ENCODE measurements around the gene MARCOL.
"Not testable (repeated sequence)": the region's sequence is repeated elsewhere in the genome, so short reads cannot be mapped to it uniquely, and the experiment has no call there.

MARCOL gene

DNA sequence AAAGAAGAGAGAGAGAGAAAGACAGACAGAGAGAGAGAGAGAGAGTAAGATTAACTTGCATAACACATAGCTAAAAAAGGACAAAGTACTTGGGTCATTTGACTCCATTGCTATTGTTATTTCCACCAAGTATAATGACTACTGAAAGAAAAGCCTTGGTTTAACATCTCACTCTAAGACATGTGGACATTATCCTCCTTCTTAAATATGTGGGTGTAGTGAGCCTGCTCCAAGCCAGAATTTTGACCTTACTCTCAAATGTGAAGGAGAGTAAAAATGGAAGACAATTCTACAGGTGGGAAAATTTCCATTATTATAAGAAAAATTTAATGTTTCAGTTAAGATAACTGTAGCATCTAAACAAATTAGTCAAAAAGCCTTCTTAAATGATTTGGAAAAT is 8.5 kb upstream of the MARCOL start:
- Mint-ChIP-seq H3K9me3 (no peaks in the 10 kb centered on the region), H3K4me1 (ENCODE audit: low read depth) (no peaks in the 10 kb centered on the region), H3K36me3 (ENCODE audit: low read depth) (no peaks in the 10 kb centered on the region), H3K27ac (no peak overlapping the region), H3K4me3 (no peak overlapping the region), H3K27me3 (peaks cover 19% of the 10 kb centered on the region)
- DNase-seq: no peak

DNA sequence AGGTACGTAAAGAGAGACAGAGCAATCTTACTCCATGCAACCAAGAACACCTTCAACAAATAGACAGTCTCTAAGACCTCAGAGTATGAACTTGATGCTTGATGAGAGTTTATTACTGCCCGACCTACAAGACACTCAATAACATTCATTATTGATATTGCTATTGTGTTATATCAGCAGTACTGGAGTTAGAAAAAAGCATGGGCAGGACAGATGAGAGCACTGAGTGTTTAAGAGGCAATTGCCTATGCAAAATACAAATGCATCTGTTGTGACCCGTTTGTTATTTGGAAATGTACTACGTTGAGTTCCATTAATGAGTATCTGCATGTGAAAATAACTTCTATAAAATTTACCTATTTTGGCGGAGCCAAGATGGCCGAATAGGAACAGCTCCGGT is 8.1 kb upstream of the MARCOL start:
- H3K36me3 Mint-ChIP-seq (ENCODE audit: low read depth): no peaks in the 10 kb centered on the region
- no peaks in the 10 kb centered on the region for H3K9me3 Mint-ChIP-seq
- peaks cover 17% of the 10 kb centered on the region for H3K27me3 Mint-ChIP-seq
- no peak overlapping the region for H3K4me3 Mint-ChIP-seq
- no peak overlapping the region for H3K27ac Mint-ChIP-seq
- H3K4me1 Mint-ChIP-seq (ENCODE audit: low read depth): no peaks in the 10 kb centered on the region
- DNase-seq: no peak

DNA sequence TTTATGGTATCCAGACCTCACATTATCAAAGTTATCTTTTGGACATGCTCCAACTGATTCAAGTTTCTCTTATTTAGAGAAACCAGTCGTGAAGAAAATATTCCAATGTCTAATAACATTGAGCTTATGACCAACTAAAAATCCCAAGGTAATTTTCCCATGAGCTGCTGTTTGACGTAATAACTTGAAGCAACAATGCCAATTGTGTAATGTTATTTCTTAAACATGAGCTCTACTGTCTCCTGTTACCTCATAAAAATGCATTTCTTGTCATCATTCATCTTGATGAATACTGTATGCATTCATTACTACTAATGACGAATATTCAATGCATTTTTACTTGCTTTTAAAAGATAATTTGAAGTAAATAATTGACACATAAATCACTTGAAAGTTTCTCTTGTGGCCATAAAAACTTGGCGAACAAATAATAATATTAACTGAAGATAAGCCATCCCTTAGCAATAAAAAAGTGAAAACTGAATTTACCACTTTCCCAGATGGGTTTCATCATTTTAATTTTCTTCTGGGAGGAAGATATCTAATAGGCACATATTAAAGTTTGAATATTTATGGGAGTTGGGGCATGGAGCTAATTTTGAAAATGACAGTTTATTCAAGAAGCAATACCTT is 424 bp upstream of the MARCOL start:
- H3K4me3 Mint-ChIP-seq: no peak overlapping the region
- no peak for DNase-seq
- H3K9me3 Mint-ChIP-seq: no peaks in the 10 kb centered on the region
- no peak overlapping the region for H3K27ac Mint-ChIP-seq
- no peaks in the 10 kb centered on the region for H3K4me1 Mint-ChIP-seq (ENCODE audit: low read depth)
- no peaks in the 10 kb centered on the region for H3K36me3 Mint-ChIP-seq (ENCODE audit: low read depth)
- H3K27me3 Mint-ChIP-seq: no peaks in the 10 kb centered on the region

DNA sequence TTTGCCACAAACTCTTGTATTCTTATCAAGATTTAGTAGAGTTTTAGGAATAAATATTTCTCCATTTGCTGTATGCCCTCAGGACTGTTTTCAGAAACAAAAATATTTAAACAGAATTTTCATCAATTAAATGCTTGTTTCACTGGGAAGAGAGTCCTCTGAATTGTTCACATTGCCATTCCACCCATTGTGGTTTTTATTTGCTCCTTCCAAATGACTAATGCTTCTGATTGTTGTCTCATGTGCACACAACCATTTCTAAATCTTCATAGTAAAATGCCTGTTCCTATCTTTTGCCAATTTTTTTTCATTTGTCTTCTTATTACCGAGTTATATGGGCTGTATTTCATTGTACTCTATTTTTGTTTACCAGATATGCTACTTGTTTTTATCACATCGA is 10.6 kb downstream of the MARCOL start:
- no peak for DNase-seq
- Mint-ChIP-seq H3K9me3 (peaks cover 1% of the 10 kb centered on the region), H3K36me3 (ENCODE audit: low read depth) (no peaks in the 10 kb centered on the region), H3K27me3 (peaks cover 4% of the 10 kb centered on the region), H3K4me1 (ENCODE audit: low read depth) (no peaks in the 10 kb centered on the region), H3K27ac (no peak overlapping the region), H3K4me3 (no peak overlapping the region)

DNA sequence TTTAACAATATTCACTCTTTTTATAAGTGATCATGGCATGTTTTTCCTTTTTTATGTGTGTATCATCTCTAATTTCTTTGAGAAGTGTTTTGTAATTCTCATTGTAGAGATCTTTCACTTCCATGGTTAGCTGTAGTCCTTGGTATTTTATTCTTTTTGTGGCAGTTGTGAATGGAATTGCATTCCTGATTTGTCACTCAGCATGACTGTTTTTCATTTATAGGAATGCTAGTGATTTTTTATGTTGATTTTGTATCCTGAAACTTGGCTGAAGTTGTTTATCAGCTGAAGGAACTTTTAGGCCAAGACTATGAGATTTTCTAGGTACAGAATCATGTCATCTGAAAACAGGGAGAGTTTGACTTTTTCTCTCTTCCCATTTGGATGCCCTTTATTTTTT is 17.1 kb downstream of the MARCOL start:
- peaks cover 12% of the 10 kb centered on the region for H3K9me3 Mint-ChIP-seq
- no peaks in the 10 kb centered on the region for H3K36me3 Mint-ChIP-seq (ENCODE audit: low read depth)
- H3K27me3 Mint-ChIP-seq: no peaks in the 10 kb centered on the region
- no peak overlapping the region for H3K4me3 Mint-ChIP-seq
- H3K4me1 Mint-ChIP-seq (ENCODE audit: low read depth): no peaks in the 10 kb centered on the region
- DNase-seq: no peak
- H3K27ac Mint-ChIP-seq: no peak overlapping the region

DNA sequence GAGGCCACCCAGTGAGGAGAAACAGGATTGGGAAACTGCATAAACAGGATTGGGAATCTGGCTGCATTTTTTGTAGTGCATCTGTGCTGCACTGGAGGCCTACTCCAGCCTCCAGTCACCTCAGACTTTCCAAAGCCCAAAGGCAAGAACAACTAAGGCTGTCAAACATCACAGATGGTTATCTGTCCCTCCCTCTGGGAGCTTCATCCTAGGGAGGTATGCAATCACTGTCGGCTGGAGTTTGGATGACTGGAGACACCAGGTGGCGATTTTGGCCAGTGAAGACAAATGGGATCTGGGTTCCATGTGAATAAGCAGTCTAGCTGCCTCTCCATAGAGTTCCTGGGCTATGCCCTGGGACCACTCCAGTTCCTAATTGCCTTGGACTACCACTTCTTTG is 21.0 kb downstream of the MARCOL start:
- H3K27ac Mint-ChIP-seq: no peak overlapping the region
- no peak overlapping the region for H3K4me3 Mint-ChIP-seq
- DNase-seq: no peak
- peaks cover 14% of the 10 kb centered on the region for H3K9me3 Mint-ChIP-seq
- no peaks in the 10 kb centered on the region for H3K36me3 Mint-ChIP-seq (ENCODE audit: low read depth)
- H3K4me1 Mint-ChIP-seq (ENCODE audit: low read depth): no peaks in the 10 kb centered on the region
- peaks cover 8% of the 10 kb centered on the region for H3K27me3 Mint-ChIP-seq

DNA sequence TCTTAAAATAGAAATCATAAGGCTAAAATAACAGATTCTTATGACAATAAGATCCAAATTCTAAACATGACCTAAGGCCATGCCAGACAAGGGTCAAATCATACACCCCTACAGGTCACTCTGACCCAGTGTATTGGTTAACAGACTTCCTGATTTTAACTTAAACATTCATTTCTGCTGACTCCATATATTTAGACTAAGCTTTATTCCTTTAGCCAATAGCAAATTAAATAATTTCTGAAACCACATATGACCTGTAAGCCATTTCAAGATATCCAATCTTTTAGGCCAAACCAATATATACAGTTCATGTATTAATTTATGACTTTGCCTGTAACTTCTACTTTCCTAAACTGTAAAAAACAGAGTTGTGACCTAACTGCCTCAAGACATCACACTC is 22.9 kb downstream of the MARCOL start:
- H3K27me3 Mint-ChIP-seq: peaks cover 8% of the 10 kb centered on the region
- H3K9me3 Mint-ChIP-seq: peaks cover 14% of the 10 kb centered on the region
- no peak for DNase-seq
- H3K4me1 Mint-ChIP-seq (ENCODE audit: low read depth): no peaks in the 10 kb centered on the region
- no peak overlapping the region for H3K27ac Mint-ChIP-seq
- H3K4me3 Mint-ChIP-seq: no peak overlapping the region
- no peaks in the 10 kb centered on the region for H3K36me3 Mint-ChIP-seq (ENCODE audit: low read depth)

DNA sequence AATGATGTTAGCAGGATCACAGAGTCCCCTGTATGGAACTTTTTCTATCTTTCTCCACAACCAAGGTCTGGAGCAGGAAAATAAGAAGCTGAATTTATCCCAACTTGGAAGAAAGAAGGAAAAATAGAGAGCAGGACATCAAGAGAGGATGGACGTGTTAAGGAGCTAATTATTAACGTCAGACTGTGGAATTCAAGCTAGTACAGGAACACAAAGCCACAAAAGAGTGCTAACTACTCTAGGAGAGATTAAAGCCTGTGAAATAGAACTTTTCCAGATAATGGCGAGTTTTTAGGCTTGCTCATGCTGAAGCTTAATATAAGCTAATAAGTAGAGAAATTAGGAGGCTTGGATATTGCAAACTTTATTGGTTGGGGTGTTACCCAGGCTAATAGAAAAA is 29.6 kb downstream of the MARCOL start:
- peaks cover 2% of the 10 kb centered on the region for H3K9me3 Mint-ChIP-seq
- H3K27me3 Mint-ChIP-seq: peaks cover 2% of the 10 kb centered on the region
- no peak overlapping the region for H3K4me3 Mint-ChIP-seq
- DNase-seq: no peak
- no peaks in the 10 kb centered on the region for H3K4me1 Mint-ChIP-seq (ENCODE audit: low read depth)
- H3K36me3 Mint-ChIP-seq (ENCODE audit: low read depth): no peaks in the 10 kb centered on the region
- no peak overlapping the region for H3K27ac Mint-ChIP-seq

DNA sequence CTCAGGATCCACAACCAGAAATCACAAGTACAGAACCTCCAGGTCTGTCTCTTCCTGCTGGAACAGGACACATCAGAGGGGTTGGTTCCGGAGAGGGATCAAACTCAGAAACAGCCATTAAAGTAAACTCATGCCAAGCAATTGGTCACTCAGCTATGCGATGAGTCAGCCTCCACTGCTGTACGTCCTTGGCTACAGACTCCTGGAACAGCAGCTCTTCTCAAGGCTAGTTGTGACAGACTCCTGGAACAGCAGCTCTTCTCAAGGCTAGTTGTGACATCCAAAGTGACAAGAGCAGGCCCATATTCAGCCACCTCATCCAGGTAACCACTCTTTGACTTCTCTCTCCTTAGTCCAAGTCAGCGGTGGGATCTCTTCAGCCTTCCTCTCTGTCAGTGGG is 30.2 kb downstream of the MARCOL start, which contains the start of gene SPINK13:
Gene SPINK13 (plus strand): TSS at position 229 of the 400 bp plus-strand sequence. CDS start 1,279 bp downstream, outside the sequence.
- Mint-ChIP-seq H3K36me3 (ENCODE audit: low read depth) (no peaks in the 10 kb centered on the region), H3K27ac (no peak within 1 kb of the TSS), H3K4me3 (no peak within 1 kb of the TSS), H3K9me3 (peaks cover 2% of the 10 kb centered on the region), H3K4me1 (ENCODE audit: low read depth) (no peaks in the 10 kb centered on the region), H3K27me3 (peaks cover 2% of the 10 kb centered on the region)
- no peak for DNase-seq

DNA sequence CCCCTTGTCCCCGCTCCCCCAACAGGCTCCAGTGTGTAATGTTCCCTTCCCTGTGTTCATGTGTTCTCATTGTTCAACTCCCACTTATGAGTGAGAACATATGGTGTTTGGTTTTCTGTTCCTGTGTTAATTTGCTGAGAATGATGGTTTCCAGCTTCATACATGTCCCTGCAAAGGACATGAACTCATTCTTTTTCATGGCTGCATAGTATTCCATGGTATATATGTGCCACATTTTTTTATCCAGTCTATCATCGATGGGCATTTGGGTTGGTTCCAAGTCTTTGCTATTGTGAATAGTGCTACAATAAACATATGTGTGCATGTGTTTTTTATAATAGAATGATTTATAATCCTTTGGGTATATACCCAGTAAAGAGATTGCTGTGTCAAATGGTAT is 36.8 kb downstream of the MARCOL start:
- not testable (repeated sequence) for H3K4me3 Mint-ChIP-seq; DNase-seq; H3K27ac Mint-ChIP-seq; H3K27me3 Mint-ChIP-seq; H3K4me1 Mint-ChIP-seq (ENCODE audit: low read depth); H3K36me3 Mint-ChIP-seq (ENCODE audit: low read depth)
- peaks cover 28% of the 10 kb centered on the region for H3K9me3 Mint-ChIP-seq

DNA sequence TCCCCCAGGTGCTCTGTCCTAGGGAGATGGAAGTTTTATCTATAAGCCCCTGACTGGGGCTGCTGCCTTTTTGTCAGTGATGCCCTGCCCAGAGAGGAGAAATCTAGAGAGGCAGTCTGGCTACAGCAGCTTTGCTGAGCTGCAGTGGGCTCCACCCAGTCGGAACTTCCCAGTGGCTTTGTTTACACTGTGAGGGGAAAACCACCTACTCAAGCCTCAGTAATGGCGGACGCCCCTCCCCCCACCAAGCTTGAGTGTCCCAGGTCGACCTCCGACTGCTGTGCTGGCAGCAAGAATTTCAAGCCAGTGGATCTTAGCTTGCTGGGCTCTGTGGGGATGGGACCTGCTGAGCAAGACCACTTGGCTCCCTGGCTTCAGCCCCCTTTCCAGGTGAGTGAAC is 42.6 kb downstream of the MARCOL start:
- not testable (repeated sequence) for DNase-seq; H3K4me1 Mint-ChIP-seq (ENCODE audit: low read depth); H3K27ac Mint-ChIP-seq; H3K36me3 Mint-ChIP-seq (ENCODE audit: low read depth); H3K4me3 Mint-ChIP-seq
- peaks cover 30% of the 10 kb centered on the region for H3K9me3 Mint-ChIP-seq
- peaks cover 10% of the 10 kb centered on the region for H3K27me3 Mint-ChIP-seq

DNA sequence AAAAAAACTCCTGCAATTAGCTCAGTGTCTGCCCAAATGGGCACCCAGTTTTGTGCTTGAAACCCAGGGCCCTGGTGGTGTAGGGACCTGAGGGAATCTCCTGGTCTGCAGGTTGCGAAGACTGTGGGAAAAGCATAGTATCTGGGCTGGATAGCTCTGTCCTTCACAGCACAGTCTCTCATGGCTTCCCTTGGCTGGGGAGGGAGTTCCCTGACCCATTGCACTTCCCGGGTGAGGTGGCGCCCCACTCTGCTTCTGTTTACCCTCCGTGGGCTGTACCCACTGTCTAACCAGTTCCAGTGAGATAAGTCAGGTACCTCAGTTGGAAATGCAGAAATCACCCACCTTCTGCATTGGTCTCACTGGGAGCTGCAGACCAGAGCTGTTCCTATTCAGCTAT is 43.0 kb downstream of the MARCOL start:
- H3K27ac Mint-ChIP-seq; H3K36me3 Mint-ChIP-seq (ENCODE audit: low read depth); H3K4me3 Mint-ChIP-seq; H3K4me1 Mint-ChIP-seq (ENCODE audit: low read depth); DNase-seq: not testable (repeated sequence)
- Mint-ChIP-seq H3K27me3 (peaks cover 10% of the 10 kb centered on the region), H3K9me3 (peaks cover 26% of the 10 kb centered on the region)

DNA sequence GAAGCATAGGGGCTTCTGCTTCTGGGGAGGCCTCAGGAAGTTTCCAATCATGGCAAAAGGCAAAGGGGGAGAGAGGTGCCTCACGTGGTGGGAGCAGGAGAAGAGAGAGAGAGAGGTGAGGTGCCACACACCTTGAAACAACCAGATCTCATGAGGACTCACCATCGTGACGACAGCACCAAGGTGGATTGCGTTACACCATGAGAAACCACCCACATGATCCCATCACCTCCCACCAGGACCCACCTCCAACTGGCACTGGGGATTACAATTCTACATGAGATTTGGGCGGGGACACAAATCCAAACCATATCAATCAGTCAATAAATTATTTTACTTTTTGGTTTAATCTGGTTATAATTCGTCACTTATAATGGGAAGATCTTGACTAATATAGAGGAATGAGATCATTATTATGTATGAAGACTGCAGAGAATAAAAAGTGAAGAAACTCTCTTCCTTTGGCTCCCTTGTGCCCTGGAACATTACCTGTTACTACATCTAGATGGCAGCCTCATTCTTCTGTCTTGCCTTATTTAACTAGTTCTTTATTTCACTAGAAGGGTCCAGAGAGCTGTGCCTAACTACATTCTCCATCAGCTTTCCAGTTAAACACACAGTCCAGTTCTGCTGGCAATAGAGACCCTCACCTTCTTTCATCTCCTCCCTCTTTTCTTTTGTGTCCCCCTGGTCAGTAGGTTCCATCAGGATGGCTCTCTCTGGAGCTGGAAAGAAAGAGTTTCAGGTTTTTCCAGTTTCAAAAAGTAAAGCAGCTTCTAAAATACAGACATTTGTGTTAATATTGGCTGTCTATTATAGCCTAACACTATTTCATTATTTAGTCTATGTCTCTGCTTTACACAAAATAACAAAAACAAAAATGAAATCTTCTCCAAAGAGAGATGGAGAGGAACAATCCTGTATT is 52.2 kb downstream of the MARCOL start:
- Mint-ChIP-seq H3K27me3 (no peaks in the 10 kb centered on the region), H3K4me3 (no peak overlapping the region), H3K27ac (no peak overlapping the region), H3K4me1 (ENCODE audit: low read depth) (no peaks in the 10 kb centered on the region), H3K9me3 (no peaks in the 10 kb centered on the region), H3K36me3 (ENCODE audit: low read depth) (no peaks in the 10 kb centered on the region)
- DNase-seq: no peak

All from activated T-cell treated with anti-CD3 and anti-CD28 coated beads, Interleukin-2, amount 50 U/mL, for 24 hours (primary cell).